CD4-positive, alpha-beta T cell treated with Interferon alpha-2 for 1 hour (primary cell): ENCODE measurements around the gene DLX4.

Experiments used
- DNase-seq, 2 donors: peaks; one replicate each; pipeline ENCODE4 v3.0.0-alpha.2; 2020 to 2022

DLX4 gene

DNA sequence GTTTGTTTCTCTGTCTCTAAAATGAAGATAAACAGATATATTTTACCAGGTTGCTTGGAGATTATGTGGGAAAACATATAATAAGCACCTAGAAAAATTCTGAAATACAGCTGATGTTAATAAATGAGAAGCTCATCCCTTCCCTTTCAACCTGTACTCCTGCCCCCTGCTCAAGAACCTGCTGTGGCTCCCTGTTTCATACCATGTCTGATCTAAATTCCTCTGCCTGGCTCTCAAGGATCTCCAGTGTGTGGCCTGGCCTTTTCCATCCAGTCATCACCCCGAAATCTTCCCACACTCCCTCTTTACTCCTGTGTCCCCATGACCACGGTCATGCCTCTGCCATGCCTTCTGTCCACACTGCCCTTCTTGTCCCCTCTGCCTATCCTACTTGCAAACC is 19.4 kb upstream of the DLX4 start:
- DNase-seq: no peak

DNA sequence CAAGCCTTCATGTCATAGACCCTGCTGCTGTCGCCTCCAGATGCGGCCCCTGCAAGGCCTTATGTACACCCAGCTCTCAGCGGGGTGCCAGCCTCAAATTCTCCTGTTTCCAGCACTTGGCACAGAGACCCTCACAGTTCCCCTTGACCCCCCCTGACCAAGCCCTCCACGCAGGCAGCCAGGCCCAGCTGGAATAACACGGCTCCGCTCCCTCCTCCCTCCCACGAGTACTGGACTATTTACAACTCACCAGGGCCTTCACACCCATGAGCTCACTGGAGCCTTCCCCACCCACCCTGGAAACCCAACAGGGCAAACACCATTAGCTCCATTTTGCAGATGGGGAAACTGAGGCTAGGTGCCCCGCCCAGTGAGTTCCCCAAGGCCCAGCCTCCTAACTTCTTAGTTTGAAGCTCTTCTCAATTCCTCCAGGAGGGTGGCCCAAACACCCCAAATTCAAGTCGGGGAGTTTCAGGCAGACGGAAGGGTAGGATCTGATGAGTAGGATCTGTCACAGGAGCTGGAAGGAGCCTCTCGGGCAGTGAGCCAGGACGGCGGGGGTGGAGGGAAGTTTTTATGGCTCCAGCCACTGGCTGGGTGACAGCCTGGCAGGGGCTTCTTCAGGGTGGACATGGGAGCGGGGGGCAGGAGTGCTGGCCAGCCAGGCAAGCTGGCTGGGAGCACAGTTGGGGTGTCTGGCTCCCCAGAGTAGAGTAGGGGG is 17.5 kb upstream of the DLX4 start:
- DNase-seq: no peak

DNA sequence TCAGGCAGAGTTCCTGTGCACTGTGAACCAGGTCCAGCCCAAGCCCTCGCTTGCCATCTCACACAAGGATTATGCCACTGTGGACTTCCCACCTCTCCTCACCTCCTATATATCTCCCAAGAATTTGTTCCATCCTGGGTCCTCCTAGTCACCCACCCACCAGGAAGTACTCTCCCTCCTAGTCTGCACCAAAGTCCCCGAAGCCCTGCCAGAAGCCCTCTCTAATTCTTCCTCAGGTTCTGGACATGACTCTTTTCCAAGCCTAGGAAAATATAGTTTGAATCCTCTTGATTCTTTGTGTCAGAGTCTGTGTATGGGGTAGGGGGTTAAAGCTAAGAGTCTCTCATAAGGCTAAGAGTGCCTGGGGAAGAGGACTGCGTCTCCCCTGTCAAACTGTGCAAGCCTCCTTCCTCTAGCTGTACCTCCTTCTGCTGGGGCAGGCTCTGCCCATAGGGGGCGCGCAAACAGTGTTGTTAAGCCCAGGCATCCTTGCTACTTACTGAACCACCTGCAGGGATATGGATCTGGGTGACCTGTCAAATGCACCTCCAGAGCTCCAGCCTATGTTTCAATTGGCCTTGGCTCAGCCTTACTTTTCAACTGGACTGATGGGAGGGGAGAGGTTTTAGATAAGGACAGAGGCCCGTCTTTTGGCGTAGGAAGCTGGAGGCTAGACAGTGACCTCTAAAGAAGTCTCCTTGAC is 16.6 kb upstream of the DLX4 start:
- DNase-seq: peak; percentile 74 to 83

DNA sequence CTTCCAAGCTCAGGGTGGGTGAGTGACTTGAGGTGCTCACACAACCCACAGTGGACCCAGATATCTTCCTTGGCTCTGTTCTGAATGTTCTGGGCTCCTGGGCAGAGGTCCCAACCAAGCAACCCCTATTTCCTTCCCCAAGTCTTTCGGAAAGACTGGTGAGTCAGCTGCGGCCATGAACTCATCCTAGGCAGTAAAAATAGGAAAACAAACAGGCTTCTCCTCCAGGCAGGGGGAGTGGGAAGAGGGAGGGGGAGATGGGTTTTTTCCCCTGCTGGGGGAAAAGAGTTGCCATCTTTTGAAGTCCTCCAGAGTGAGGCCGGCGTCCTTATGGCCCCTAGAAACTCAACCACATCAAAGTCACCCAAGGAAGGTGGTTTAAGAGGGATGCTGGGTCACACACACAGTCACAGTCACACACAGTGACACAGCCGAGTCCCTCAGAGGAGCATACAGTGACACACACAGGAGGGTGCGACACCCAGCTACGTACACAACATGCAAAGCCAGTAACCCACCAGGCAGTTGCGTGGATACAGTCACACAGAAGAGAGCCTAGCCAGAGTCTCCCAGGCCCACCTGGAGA is 16.0 kb upstream of the DLX4 start:
- no peak for DNase-seq

DNA sequence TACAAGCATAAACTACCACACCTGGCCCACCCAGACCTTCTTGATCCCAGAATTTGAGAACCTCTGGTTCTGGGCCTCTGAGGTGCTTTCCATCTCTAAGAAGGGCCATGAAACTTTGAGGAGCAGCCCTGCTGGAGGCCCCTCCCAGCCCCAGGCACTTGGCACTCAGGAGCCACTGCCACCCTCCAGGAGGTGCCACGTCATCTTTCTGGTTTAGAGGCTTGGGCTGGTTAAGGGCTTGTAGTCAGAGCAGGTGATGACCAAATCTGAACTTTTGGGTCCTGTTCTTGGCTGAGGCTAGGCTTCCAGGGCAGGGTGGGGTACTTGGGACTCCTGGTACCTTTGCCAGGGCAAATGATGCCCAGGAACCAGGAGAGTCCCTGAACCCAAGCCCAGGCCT is 13.8 kb upstream of the DLX4 start:
- DNase-seq: no peak

DNA sequence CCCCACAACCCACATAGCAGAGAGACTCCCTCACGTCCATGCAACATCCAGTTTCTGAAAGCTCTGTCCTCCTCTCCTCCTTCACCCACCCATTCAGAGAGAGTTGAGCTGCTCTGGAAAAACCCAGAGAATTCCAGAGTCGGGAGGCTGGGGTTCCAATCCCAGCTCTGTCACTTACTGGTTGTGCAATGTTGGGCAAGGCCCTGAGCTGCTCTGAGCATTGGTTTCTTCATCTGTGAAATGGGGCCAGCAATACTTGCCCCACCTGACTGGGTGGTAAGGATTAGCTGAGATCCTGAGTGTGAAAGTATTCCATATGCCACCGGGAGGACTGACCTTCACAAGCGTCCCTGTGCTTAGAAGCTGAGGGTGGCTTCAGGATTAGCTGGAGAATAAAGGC is 12.2 kb upstream of the DLX4 start:
- DNase-seq: no peak

DNA sequence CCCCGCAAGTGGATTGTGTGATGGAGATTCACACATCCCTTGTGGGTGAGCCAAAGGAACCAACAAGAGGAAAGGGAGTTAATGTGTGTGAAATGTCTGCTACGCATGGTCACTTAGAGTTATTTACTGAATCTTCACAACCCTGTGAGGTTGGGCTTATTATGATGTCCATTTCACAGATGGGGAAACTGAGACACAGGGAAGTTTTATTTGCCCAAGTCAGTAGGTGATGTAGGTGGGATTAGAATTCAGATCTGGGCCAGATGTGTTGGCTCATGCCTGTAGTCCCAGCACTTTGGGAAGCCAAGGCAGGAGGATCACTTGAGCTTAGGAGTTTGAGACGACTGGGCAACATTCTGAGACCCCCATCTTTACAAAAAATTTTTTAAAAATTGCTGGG is 11.6 kb upstream of the DLX4 start:
- no peak for DNase-seq

DNA sequence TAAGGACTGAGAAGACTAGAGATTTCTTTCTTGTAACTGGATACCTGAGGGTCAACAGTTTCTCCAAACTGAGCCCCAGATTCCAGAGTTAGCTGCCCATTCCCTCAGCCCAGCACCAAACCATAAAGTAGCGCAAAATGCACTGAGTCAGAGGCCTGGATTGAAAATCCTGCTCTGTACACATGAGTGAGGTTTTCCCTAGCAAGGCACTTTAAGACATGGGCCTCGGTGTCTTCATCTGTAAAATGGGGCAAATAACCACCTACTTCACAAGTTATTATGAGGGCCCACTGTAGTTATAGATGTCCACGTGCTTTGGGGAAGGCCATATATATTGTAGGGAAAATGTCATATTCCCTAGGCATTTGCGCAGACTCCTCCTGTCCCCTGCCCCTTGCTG is 10.3 kb upstream of the DLX4 start:
- no peak for DNase-seq

DNA sequence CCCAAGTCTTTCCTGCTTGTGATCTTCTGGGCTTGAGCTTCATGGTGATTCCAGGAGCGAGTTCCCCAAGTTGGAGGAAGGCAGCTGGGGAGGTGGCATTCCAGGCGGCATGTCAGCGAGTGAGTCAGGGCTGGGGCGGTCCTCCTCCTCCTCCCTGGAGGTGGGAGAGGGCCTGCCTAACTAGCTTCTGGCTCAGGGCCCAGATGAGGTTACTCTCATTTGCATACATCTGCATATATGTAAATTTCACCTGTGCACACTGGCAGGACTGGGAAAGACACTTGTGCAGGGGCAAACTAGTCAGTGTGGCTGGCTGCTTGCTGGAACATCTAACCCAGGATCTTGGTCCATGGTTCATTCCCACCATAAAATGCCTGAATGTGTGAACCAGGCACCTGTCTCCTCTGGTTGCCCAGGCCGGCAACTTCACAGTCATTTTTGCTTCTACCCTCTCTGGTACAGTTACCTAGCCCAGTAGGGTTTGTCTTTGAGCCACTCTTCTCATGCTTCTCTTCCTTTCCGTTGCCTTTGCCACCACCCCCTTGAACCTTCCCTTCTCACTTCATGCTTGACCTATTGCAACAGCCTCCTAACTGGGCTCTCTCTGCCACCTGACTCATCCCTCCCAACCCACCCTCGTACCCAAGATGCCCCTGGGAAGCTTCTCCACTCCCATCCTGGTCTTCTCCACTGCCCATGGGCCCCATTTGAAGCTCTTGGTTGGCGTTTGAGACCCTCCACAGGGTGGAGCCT is 9.6 kb upstream of the DLX4 start:
- DNase-seq: no peak

DNA sequence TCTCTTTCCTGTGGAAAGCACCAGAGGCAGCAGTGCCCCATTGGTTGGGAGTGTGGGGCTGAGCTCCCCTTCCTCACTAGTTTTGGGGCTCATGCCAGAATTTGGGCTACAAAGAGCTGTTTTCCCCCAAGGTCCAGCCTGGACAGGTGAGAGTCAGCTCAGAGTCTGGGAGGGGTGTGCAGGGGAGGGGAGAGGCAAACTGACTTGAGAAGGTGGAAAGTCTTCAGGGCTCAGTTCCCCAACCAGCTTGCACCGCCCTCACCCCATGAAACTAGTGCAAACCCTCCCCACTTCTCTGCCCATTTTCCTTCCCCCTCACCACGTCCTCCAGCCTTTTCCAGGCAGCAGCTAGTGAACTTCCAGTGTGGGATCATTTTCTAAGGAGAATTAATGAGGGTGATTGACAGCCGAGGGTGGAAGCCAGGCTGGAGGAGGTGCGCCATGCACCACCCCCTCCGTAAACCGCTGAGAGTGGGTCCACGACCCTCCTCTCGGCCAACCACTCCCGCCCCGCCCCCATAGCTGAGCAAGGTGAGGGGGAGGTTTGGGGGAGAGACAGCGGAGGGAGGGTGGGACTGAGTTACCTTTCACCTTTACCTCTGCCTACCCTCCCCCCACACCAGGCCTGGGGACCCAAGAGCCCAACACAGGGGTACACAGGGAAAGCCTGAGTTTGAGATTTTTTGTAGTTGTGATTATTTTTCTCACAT is 6.2 kb upstream of the DLX4 start:
- no peak for DNase-seq

DNA sequence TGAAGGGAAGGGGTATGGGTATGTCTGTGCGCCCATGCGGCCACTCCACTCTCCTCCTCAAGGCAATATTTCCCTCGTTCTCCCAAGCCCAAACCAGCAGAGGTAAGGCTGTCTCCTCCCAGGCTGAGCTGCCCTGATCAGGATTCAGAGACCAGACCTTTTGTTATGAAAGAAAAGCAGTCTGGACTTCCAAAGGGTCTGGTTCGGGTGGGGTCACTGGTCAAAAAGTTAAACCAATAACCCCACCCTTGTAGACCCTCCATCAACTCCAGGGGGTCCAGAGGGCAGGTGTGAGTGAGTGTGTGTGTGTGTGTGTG is 5.7 kb upstream of the DLX4 start:
- DNase-seq: no peak

DNA sequence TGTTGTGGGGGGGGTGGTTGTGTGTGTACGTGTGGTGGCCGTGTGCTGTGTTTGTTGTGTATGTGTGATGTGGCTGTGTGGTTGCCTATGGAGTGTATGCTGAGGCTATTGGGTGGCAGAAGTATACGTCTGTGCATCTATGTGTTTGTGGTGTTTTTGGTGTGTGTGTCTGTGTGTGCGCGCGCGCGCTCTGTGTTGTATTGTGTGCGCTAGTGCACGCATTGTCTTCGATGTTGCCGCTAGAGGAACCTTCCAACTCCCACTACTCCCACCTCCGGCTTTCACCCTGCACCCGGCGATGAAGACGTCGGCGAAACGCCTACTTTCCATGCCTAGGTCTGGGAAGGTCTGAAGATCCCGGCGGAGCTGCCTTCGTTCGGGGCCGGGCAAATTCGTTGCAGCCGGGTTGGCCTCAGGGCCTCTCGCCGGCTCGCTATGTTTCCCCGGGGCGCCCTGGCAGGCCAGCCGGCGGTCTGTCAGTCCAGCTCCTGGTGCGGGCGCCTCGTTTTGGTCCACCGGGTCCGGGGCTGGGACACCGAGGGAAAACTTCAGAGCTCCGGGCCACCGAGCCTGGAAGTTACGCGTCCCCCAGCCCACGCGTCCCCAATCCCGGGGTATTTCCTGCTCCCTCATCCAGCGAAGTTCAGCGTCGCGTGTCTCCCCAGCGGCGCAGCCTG is 5.2 kb upstream of the DLX4 start:
- DNase-seq: no peak

DNA sequence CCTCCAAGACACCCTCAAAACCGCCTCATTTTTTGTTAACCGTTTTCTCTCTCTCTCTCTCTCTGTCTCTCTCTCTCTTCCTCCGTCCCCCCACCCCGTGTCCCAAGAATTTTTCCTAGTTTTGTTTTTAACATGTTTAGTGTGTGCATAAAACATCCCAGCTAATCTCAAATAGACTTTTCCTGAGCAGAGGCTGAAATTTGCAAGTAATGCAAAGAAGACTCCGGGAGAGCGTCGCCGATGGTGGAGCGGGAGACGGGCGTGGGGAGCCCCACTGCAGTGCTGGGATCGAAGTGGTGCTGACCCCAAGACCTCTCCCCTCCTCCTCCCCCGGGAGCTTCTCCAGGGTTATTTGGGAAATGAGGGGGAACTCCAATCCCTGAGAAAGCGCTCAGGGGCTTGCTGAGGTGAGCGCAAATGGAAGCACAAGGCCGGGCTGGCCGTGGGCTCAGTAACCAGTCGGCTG is 4.7 kb upstream of the DLX4 start:
- DNase-seq: no peak

DNA sequence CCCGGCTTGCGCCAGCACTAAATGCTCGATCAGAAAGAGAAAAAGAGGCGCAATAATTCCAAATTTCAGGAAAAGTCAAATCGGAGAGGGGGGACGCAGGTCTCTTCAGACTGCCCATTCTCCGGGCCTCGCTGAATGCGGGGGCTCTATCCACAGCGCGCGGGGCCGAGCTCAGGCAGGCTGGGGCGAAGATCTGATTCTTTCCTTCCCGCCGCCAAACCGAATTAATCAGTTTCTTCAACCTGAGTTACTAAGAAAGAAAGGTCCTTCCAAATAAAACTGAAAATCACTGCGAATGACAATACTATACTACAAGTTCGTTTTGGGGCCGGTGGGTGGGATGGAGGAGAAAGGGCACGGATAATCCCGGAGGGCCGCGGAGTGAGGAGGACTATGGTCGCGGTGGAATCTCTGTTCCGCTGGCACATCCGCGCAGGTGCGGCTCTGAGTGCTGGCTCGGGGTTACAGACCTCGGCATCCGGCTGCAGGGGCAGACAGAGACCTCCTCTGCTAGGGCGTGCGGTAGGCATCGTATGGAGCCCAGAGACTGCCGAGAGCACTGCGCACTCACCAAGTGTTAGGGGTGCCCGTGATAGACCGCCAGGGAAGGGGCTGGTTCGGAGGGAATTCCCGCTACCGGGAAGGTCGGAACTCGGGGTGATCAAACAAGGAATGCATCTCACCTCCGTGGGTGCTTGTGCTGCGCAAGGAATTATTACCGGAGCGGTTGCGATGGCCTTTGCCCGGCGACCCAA is 4.0 kb upstream of the DLX4 start:
- DNase-seq: peak in 1 of 2 donors; percentile 49

DNA sequence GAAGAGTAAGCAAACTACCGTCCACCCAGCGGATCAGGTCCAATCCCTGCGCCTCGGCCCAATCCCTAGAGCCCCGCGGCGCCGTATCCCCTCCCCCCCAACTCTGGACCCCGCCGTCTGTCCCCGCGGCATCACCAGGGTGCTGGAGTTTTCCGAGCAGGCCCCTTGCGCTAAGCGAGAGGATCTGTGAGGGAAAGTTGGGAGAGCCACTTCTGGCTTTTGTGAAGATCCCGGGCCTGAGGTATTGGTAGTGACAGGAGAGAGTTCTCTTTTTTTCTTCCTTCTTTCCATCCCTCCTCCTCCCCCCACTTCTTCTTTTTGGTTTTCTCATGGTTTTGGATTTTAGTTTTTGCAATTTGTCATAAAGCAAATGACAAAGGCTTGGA is 3.5 kb upstream of the DLX4 start:
- no peak for DNase-seq

DNA sequence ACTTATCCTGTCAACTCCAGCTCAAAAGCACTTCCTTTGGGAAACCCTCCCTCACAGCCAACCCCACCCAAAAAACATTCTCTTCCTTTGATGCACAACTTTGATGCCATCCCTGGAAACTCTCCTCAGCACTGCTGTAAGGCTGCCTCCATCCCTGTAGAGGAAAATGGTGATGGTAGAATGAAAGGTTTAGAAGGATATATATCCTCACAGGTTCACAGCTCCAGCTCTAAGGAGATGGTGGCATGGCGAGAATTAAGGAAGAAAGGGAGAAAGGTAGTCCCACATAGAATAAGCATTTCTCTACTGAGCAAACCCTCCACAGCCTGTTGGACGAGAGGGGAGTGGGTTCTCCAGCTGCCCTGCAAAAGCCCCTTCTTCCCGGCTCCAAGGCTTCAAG is 2.2 kb upstream of the DLX4 start:
- DNase-seq: no peak

DNA sequence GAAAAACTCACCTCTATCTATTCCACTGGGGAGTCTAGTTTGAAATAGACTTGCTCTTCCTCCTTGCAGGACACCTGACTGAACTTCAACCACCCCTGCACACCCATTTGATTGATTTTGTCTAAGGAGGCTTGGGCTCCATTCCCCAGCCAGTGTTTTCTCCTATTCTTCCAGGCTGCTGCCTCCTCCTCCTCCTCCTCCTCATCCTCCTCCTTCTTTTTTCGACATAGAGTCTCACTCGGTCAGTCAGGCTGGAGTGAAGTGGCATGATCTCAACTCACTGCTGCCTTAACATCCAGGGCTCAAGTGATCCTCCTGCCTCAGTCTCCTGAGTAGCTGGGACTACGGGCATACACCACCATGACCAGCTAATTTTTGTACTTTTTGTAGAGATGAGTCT is 1.8 kb upstream of the DLX4 start:
- DNase-seq: no peak

DNA sequence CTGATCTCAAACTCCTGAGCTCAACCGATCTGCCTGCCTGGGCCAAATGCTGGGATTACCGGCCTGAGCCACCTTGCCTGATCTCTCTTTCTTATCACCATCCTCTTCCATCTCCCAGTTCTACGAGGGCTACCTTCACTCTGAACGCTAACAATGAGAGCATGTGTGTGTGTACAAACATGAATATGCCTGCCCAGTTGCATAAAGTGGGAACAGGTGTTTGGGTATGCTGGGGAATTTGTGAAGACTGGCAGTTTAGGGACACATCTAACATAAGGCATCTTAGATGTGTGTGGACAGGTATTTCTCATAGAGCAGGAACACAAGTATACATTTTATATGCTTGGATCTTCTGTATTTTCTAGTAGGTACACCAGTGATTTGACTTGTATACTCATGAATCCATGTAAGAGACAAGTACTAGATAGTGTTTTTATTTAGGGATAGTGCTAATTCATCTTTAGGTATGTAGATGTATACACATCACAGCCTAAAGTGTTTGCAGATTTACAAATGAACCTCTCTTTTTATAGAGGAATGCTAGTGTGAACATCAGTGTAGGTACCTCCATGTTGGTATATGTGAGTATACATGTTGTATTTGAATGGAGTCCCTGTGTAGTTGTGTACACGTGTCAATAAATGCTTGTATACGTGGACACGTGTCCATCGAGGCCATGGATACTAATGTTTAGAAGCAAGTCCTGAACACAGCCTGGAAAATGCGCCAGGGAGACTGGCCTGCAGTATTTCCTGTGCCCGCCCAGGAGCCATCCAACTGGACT is 1.2 kb upstream of the DLX4 start:
- no peak for DNase-seq

DNA sequence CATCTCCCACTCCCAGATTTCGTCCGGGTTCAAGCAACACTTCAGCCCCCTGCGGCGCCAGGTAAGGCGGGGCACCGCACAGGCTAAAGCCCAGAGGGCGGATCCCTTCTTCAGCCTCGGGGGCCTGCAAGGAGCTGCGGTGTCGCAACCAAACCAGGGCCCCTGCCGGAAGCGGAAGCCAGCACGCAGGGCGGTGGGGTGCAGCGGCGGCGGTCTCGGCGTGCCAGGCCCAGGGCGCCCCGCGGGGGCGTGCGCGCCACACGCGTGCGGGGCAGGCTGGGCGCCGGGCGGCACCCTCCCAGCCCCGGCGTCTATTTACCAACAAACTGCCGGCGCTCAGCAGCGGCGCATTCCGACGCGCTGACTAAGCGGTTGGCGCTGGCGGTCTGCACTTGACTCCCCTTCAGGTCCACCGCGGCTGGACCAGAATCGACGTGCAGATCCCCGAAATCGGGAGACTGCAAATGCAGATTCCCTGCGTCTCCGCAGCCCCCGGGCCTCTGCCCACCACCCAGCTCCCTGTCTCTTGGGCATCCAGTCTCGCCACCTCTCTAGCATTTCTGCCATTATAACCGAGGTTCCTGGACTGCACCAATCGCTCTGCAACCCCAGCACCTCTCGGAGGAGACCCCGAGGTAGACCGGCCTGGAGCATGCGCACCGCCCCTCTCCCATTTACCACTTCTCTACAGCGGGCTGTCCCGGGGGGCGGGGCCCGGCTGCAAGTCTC is 421 bp upstream of the DLX4 start:
- peak; percentile 62 to 69 for DNase-seq

DNA sequence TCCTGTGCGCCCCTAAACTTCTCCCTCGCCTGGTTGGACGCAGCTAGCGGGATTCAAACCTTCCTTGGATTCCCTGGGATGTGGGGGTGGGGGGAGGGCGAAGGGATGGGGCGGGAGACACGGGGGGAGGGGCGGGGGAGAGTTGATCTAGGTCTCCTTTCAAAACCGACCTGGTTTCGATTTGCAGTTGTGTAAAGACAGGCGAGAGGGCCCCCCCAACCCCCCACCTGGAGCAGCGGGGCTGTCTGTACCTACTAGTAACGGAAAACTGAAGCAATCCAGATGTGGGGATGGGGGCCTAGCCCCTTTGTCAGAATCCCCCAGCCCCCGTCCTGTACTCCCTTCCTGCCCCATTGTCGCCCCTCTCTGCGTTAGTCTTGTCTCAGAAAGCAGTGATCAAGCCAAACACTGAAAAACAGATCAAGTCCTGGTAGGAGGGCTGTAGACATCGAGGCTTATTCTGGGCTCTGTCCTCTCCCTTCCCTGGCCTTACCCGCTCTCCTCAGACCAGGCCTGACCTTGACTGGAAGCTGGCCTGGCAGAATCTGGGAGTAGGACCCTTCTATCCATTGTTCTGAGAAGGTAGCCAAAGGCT is 902 bp downstream of the DLX4 start:
- no peak for DNase-seq
